Gastrocnemius medialis (tissue), 4 donors: ENCODE results near the gene SH3GL1. TPM values are rescaled to one million over a fixed set of nuclear protein-coding genes. Genes with fewer than 3 reads are reported as not detected.

ENCODE experiments used
- ATAC-seq, 2 donors: fragments of 150-250 bp; one replicate each; pipeline ENCODE4 v1.9.1; 2016
- DNase-seq, 2 donors: peaks; one replicate each; pipeline ENCODE4 v3.0.0-alpha.2; 2019
- H3K27ac ChIP-seq, 4 donors: fragments of 200-600 bp; sonication (generic); 1 replicate in 1 of 4; 2 replicates in 3 of 4; pipeline ENCODE4 v1.5.1; 2016 to 2018; ENCODE audit warnings: mild to moderate bottlenecking in 2 of 4, moderate library complexity in 1 of 4
- H3K27me3 ChIP-seq, 3 donors: fragments of 200-600 bp; sonication (generic) in 2 of 3; 1 replicate in 1 of 3; 2 replicates in 2 of 3; pipeline versions ENCODE4 v1.5.1 to v1.6.0; 2016 to 2019; ENCODE audit warnings: mild to moderate bottlenecking in 1 of 3, moderate library complexity in 1 of 3
- H3K36me3 ChIP-seq, 2 donors: fragments of 200-600 bp; sonication (generic) in 1 of 2; one replicate each; pipeline ENCODE4 v1.5.1; 2017 to 2018
- H3K4me1 ChIP-seq, 2 donors: fragments of 200-600 bp; sonication (generic) in 1 of 2; one replicate each; pipeline ENCODE4 v1.5.1; 2016 to 2017; ENCODE audit warnings: mild to moderate bottlenecking in 2 of 2
- H3K4me3 ChIP-seq, 4 donors: fragments of 200-600 bp; sonication (generic) in 3 of 4; 1 replicate in 1 of 4; 2 replicates in 3 of 4; pipeline ENCODE4 v1.5.1; 2016 to 2019; ENCODE audit warnings: mild to moderate bottlenecking in 2 of 4
- H3K9me3 ChIP-seq, 3 donors: fragments of 200-600 bp; sonication (generic) in 2 of 3; 1 replicate in 1 of 3; 2 replicates in 2 of 3; pipeline ENCODE4 v1.5.1; 2016 to 2019
- CTCF ChIP-seq, 5 experiments: fragments of 450-650 bp in 3 of 5; fragments of 200-600 bp in 2 of 5; sonication (generic) in 2 of 5; IDR thresholded peaks in 4 of 5; conservative IDR thresholded peaks in 1 of 5; 1 replicate in 4 of 5; 2 replicates in 1 of 5; pipeline ENCODE4 v1.5.1; 2016 to 2019; ENCODE audit warnings: antibody characterized with exemption in 5 of 5, mild to moderate bottlenecking in 3 of 5, moderate library complexity in 3 of 5
- POLR2A ChIP-seq, 2 donors: fragments of 450-650 bp; IDR thresholded peaks; one replicate each; pipeline ENCODE4 v1.6.1; 2017; ENCODE audit warnings: antibody characterized with exemption in 2 of 2, mild to moderate bottlenecking in 2 of 2, moderate library complexity in 2 of 2
- in situ Hi-C, 4 donors: fragments of 200-750 bp; cut with MboI; loops; one replicate each; pipeline versions ENCODE4 v1.15.0 to v1.8.0; 2017; ENCODE audit warnings: low sequenced_read_pairs in 4 of 4
- intact Hi-C: fragments of 100-400 bp; cut with DNase I; formaldehyde crosslinking; loops from one replicate; pipeline ENCODE4 v1.15.1; 2023; ENCODE audit warnings: low total_unique reads
- total RNA-seq, 4 donors: library from RNA; depleted of rRNA; stranded (reverse); fragments of >200 nt; gene quantifications; one replicate each; pipeline versions ENCODE4 v1.1.0 to v1.2.3, GENCODE V29; 2016

SH3GL1 gene
- total RNA-seq, 4 donors from 2014 or later, result 11.6 to 19.4 (median 15.8) TPM

- peaks cover 0 to 25% of the 10 kb centered on the region in 2 donors for H3K36me3 ChIP-seq
- peaks cover 0 to 4% of the 10 kb centered on the region in 2 donors for H3K4me1 ChIP-seq
- H3K4me3 ChIP-seq, result no peak overlapping the region
- no peak for TF ChIP-seq POLR2A (IDR thresholded peaks at IDR 0.05)
- no peak for TF ChIP-seq CTCF (IDR thresholded peaks at IDR 0.05 in 4 of 5, conservative IDR thresholded peaks at IDR 0.05 in 1 of 5)
- H3K27me3 ChIP-seq, result no peaks in the 10 kb centered on the region
- DNase-seq (no peak), ATAC-seq (no peak)
- no peaks in the 10 kb centered on the region for H3K9me3 ChIP-seq
- in situ Hi-C loops (no loop called here), intact Hi-C loops (no loop called here)
- no peak overlapping the region for H3K27ac ChIP-seq
Measured at GRCh38 chr19:4441994-4442818, 41.9 kb upstream of the SH3GL1 start.

GRCh38 chr19:4439243-4439642, 38.9 kb upstream of the SH3GL1 start:
- H3K4me3 ChIP-seq, result no peak overlapping the region
- intact Hi-C loops, result no loop called here
- H3K27ac ChIP-seq, result no peak overlapping the region
- TF ChIP-seq CTCF (IDR thresholded peaks at IDR 0.05 in 4 of 5, conservative IDR thresholded peaks at IDR 0.05 in 1 of 5) (no peak), POLR2A (IDR thresholded peaks at IDR 0.05) (no peak)
- H3K36me3 ChIP-seq, result no peaks in the 10 kb centered on the region
- ATAC-seq (no peak), DNase-seq (no peak)
- H3K27me3 ChIP-seq, result no peaks in the 10 kb centered on the region
- no peaks in the 10 kb centered on the region for H3K9me3 ChIP-seq
- H3K4me1 ChIP-seq, result no peaks in the 10 kb centered on the region
- in situ Hi-C loops, result no loop called here

GRCh38 chr19:4437103-4437502, 36.8 kb upstream of the SH3GL1 start:
- TF ChIP-seq POLR2A (IDR thresholded peaks at IDR 0.05) (no peak), CTCF (IDR thresholded peaks at IDR 0.05 in 4 of 5, conservative IDR thresholded peaks at IDR 0.05 in 1 of 5) (no peak)
- no peak for DNase-seq
- no peaks in the 10 kb centered on the region for H3K27me3 ChIP-seq
- intact Hi-C loops, result no loop called here
- ATAC-seq, result no peak
- in situ Hi-C loops, result no loop called here
- no peak overlapping the region for H3K4me3 ChIP-seq
- H3K27ac ChIP-seq, result no peak overlapping the region
- H3K9me3 ChIP-seq, result no peaks in the 10 kb centered on the region
- peaks cover 0 to 18% of the 10 kb centered on the region in 2 donors for H3K36me3 ChIP-seq
- H3K4me1 ChIP-seq, result no peaks in the 10 kb centered on the region

- in situ Hi-C loops, result no loop called here
- Histone ChIP-seq H3K4me1 (no peaks in the 10 kb centered on the region), H3K36me3 (peaks cover 0 to 27% of the 10 kb centered on the region in 2 donors), H3K9me3 (no peaks in the 10 kb centered on the region), H3K27me3 (no peaks in the 10 kb centered on the region), H3K4me3 (no peak overlapping the region), H3K27ac (no peak overlapping the region)
- no peak for TF ChIP-seq CTCF (IDR thresholded peaks at IDR 0.05 in 4 of 5, conservative IDR thresholded peaks at IDR 0.05 in 1 of 5)
- no peak for TF ChIP-seq POLR2A (IDR thresholded peaks at IDR 0.05)
- DNase-seq (no peak), ATAC-seq (no peak)
- intact Hi-C loops, result no loop called here
Measured at GRCh38 chr19:4436231-4436630, 35.9 kb upstream of the SH3GL1 start.
